ENCODE measurements around the gene CPPED1. TPM values are rescaled to one million over a fixed set of nuclear protein-coding genes. Genes with fewer than 3 reads are reported as not detected.

The CPPED1 gene
- total and polyA plus RNA-seq, 4 donors = 16.9 to 25.3 (median 19.8) TPM

DNA sequence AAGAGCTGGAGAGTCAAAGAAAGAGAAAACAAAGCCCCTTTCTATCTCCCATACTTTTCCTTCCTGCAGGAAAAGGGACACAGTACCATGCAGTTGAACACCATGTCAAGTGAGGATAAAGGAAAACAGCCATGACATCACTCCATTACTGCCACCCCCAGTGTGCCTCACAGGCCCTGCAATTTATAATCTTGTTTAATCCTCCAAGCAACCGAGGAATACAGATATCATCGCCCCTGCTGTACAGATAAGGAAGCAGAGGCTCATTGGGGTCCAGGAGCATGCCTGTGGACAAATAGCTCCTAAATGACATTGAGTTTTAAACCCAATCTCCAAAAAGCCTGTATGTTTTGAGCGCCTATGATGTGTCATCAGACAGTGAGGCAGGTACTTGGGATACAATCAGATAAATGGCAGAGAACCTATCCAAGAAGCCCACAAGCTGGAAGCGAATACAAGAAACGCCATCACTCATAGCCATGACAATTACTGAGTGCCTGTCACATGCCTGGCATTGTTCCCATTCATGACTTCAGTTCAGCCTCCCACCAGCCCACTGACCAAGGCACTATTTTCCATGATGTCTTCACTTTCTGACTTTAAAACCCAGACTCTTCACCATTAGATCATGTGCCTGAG lies 45.5 kb downstream of the CPPED1 start:
- no peaks in the 10 kb centered on the region for H3K27me3 ChIP-seq (ENCODE audit: control insufficient read depth in 1 of 2, insufficient read depth in 2 of 2, low read length in 1 of 2)
- no peak overlapping the region for H3K27ac ChIP-seq (ENCODE audit: low read depth in 1 of 2, low read length in 2 of 2)
- WGBS, 2 donors = 20 to 25% methylated on average over 5 of the region's 5 CpGs
- H3K36me3 ChIP-seq (ENCODE audit: control insufficient read depth in 1 of 2, insufficient read depth in 2 of 2, low read length in 1 of 2) = no peaks in the 10 kb centered on the region
- ATAC-seq (ENCODE audit: low FRiP score) = no peak
- H3K4me3 ChIP-seq (ENCODE audit: low read length in 2 of 2) = no peak overlapping the region
- no peaks in the 10 kb centered on the region for H3K9me3 ChIP-seq (ENCODE audit: control insufficient read depth, low read length)
- intact Hi-C loops (cut with DNase I) = no loop called here
- no peak for DNase-seq
- H3K4me1 ChIP-seq (ENCODE audit: control insufficient read depth in 1 of 2, insufficient read depth in 2 of 2, low read length in 2 of 2) = no peaks in the 10 kb centered on the region

- Histone ChIP-seq H3K4me1 (ENCODE audit: control insufficient read depth in 1 of 2, insufficient read depth in 2 of 2, low read length in 2 of 2) (no peaks in the 10 kb centered on the region), H3K9me3 (ENCODE audit: control insufficient read depth, low read length) (no peaks in the 10 kb centered on the region), H3K27me3 (ENCODE audit: control insufficient read depth in 1 of 2, insufficient read depth in 2 of 2, low read length in 1 of 2) (no peaks in the 10 kb centered on the region), H3K36me3 (ENCODE audit: control insufficient read depth in 1 of 2, insufficient read depth in 2 of 2, low read length in 1 of 2) (no peaks in the 10 kb centered on the region), H3K4me3 (ENCODE audit: low read length in 2 of 2) (no peak overlapping the region), H3K27ac (ENCODE audit: low read depth in 1 of 2, low read length in 2 of 2) (no peak overlapping the region)
- DNase-seq (no peak), ATAC-seq (ENCODE audit: low FRiP score) (no peak)
- WGBS, 2 donors = 77 to 85% methylated on average over 7 of the region's 7 CpGs
- intact Hi-C loops (cut with DNase I) = no loop called here
Observed at GRCh38 chr16:12757546-12757945, 46.1 kb downstream of the CPPED1 start.

DNA sequence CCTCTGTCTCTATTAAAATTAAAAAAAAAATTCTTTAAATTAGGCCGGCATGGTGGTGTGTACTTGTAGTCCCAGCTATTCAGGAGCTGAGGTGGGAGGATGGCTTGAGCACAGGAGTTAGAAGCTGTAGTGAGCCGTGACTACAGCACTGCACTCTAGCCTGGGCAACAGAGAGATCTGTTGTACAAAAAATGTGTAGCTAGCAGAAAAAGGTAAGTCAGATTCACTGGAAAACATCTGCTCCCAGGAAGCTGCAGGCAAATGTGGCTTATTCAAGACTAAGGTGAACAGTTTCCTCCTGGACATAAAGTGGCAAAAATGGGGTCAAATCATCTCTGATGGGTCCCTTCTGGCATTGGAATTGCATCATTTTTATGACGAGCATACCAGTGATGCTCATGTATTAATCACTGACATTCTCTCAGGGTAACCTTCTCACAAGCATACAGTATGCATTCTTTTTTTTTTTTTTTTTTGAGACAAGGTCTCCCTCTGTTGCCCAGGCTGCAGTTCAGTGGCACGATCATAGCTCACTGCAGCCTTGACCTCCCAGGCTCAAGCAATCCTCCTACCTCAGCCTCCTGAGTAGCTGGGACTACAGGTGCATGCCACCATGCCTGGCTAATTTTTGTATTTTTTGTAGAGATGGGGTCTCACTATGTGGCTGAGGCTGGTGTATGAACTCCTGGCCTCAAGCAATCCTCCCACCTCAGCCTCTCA lies 48.7 kb downstream of the CPPED1 start:
- DNase-seq (no peak), ATAC-seq (ENCODE audit: low FRiP score) (no peak)
- intact Hi-C loops (cut with DNase I) = no loop called here
- Histone ChIP-seq H3K36me3 (ENCODE audit: control insufficient read depth in 1 of 2, insufficient read depth in 2 of 2, low read length in 1 of 2) (no peaks in the 10 kb centered on the region), H3K27me3 (ENCODE audit: control insufficient read depth in 1 of 2, insufficient read depth in 2 of 2, low read length in 1 of 2) (no peaks in the 10 kb centered on the region), H3K4me3 (ENCODE audit: low read length in 2 of 2) (no peak overlapping the region), H3K9me3 (ENCODE audit: control insufficient read depth, low read length) (no peaks in the 10 kb centered on the region), H3K4me1 (ENCODE audit: control insufficient read depth in 1 of 2, insufficient read depth in 2 of 2, low read length in 2 of 2) (no peaks in the 10 kb centered on the region), H3K27ac (ENCODE audit: low read depth in 1 of 2, low read length in 2 of 2) (no peak overlapping the region)
- 93 to 95% methylated on average over 4 of the region's 4 CpGs for WGBS, 2 donors

DNA sequence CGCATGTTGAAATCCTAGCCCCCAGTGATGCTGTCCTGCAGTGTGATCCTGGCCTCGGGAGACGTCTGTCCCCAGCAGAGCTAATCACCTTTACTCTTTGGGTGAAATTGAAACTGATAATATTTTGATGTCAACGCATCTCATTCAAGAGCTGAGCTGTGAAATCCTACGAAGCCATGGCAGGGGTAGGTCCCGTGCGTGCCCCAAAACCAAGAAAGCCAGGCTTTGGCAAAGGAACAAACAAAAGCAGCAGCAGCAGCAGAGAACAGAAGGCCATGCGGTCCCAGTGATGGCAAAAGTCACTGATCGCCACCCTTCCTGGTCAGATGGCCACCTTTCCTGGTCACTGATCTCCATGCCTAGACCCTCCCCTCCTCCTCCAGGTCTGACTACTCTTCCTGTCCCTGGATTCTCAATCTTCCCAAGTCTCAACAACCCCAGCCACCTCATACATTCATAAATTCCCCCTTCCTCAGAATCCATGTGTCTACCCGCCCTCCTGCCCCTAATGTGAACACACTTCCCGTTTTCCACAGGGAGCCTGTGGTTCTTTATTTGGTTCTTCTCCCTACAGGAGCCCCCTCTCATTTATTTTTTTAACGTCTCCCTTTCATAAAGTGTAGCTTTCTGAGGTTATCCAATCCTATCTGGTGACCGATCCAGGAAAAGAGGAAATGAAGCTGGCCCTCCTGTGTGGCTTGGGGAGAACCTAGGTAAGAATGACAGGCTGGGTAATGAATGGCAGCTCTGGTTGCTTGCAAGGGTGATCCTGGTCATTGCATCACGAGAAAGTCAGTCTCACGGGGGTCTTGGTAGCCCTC lies 50.3 kb downstream of the CPPED1 start:
- Histone ChIP-seq H3K9me3 (ENCODE audit: control insufficient read depth, low read length) (no peaks in the 10 kb centered on the region), H3K4me3 (ENCODE audit: low read length in 2 of 2) (no peak overlapping the region), H3K27ac (ENCODE audit: low read depth in 1 of 2, low read length in 2 of 2) (no peak overlapping the region), H3K27me3 (ENCODE audit: control insufficient read depth in 1 of 2, insufficient read depth in 2 of 2, low read length in 1 of 2) (no peaks in the 10 kb centered on the region), H3K4me1 (ENCODE audit: control insufficient read depth in 1 of 2, insufficient read depth in 2 of 2, low read length in 2 of 2) (no peaks in the 10 kb centered on the region), H3K36me3 (ENCODE audit: control insufficient read depth in 1 of 2, insufficient read depth in 2 of 2, low read length in 1 of 2) (no peaks in the 10 kb centered on the region)
- intact Hi-C loops (cut with DNase I) = no loop called here
- 89 to 90% methylated on average over 15 of the region's 15 CpGs for WGBS, 2 donors
- no peak for DNase-seq
- ATAC-seq (ENCODE audit: low FRiP score) = no peak

- H3K36me3 ChIP-seq (ENCODE audit: control insufficient read depth in 1 of 2, insufficient read depth in 2 of 2, low read length in 1 of 2) = no peaks in the 10 kb centered on the region
- no peaks in the 10 kb centered on the region for H3K27me3 ChIP-seq (ENCODE audit: control insufficient read depth in 1 of 2, insufficient read depth in 2 of 2, low read length in 1 of 2)
- no peak overlapping the region for H3K4me3 ChIP-seq (ENCODE audit: low read length in 2 of 2)
- no peak for DNase-seq
- ATAC-seq (ENCODE audit: low FRiP score) = no peak
- intact Hi-C loops (cut with DNase I) = no loop called here
- WGBS, 2 donors = 88 to 92% methylated on average over 2 of the region's 2 CpGs
- H3K9me3 ChIP-seq (ENCODE audit: control insufficient read depth, low read length) = no peaks in the 10 kb centered on the region
- H3K4me1 ChIP-seq (ENCODE audit: control insufficient read depth in 1 of 2, insufficient read depth in 2 of 2, low read length in 2 of 2) = no peaks in the 10 kb centered on the region
- H3K27ac ChIP-seq (ENCODE audit: low read depth in 1 of 2, low read length in 2 of 2) = no peak overlapping the region
Observed at GRCh38 chr16:12752159-12752558, 51.5 kb downstream of the CPPED1 start.

DNA sequence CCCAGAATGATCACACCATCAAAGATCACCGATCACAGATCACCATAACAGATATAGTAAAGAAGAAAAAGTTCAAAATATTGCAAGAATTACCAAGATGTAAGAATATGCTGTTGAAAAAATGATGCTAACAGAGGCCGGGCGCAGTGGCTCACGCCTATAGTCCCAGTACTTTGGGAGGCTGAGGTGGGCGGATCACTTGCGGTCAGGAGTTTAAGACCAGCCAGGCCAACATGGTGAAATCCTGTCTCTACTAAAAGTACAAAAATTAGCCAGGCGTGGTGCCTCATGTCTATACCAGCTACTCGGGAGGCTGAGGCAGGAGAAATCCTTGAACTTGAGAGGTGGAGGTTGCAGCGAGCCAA lies 53.2 kb downstream of the CPPED1 start:
- H3K9me3 ChIP-seq (ENCODE audit: control insufficient read depth, low read length) = no peaks in the 10 kb centered on the region
- no peaks in the 10 kb centered on the region for H3K4me1 ChIP-seq (ENCODE audit: control insufficient read depth in 1 of 2, insufficient read depth in 2 of 2, low read length in 2 of 2)
- H3K36me3 ChIP-seq (ENCODE audit: control insufficient read depth in 1 of 2, insufficient read depth in 2 of 2, low read length in 1 of 2) = no peaks in the 10 kb centered on the region
- intact Hi-C loops (cut with DNase I) = no loop called here
- H3K4me3 ChIP-seq (ENCODE audit: low read length in 2 of 2) = no peak overlapping the region
- H3K27ac ChIP-seq (ENCODE audit: low read depth in 1 of 2, low read length in 2 of 2) = no peak overlapping the region
- no peaks in the 10 kb centered on the region for H3K27me3 ChIP-seq (ENCODE audit: control insufficient read depth in 1 of 2, insufficient read depth in 2 of 2, low read length in 1 of 2)
- WGBS, 2 donors = 96 to 98% methylated on average over 9 of the region's 9 CpGs
- ATAC-seq (ENCODE audit: low FRiP score) (no peak), DNase-seq (no peak)

DNA sequence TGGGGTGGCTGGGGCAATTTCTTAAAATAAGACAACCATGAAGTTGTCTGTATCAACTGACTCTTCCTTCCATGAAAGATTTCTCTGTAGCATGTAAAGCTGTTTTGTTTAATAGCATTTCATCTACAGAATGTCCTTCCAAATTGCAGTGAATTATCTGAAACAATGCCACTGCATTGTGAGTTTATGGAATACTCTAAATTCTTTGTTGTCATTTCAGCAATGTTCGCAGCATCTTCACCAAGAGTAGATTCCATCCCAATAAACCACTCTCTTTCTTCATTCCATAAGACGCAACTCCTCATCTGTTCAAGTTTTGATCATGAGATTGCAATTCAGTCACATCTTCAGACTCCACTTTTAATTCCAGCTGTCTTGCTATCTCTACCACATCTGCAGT lies 54.6 kb downstream of the CPPED1 start:
- ATAC-seq (ENCODE audit: low FRiP score) = no peak
- DNase-seq = no peak
- Histone ChIP-seq H3K4me1 (ENCODE audit: control insufficient read depth in 1 of 2, insufficient read depth in 2 of 2, low read length in 2 of 2) (no peaks in the 10 kb centered on the region), H3K27ac (ENCODE audit: low read depth in 1 of 2, low read length in 2 of 2) (no peak overlapping the region), H3K4me3 (ENCODE audit: low read length in 2 of 2) (no peak overlapping the region), H3K36me3 (ENCODE audit: control insufficient read depth in 1 of 2, insufficient read depth in 2 of 2, low read length in 1 of 2) (no peaks in the 10 kb centered on the region), H3K27me3 (ENCODE audit: control insufficient read depth in 1 of 2, insufficient read depth in 2 of 2, low read length in 1 of 2) (no peaks in the 10 kb centered on the region), H3K9me3 (ENCODE audit: control insufficient read depth, low read length) (no peaks in the 10 kb centered on the region)
- intact Hi-C loops (cut with DNase I) = no loop called here
- WGBS, 2 donors = 97 to 98% methylated on average over 2 of the region's 2 CpGs

- ATAC-seq (ENCODE audit: low FRiP score) (no peak), DNase-seq (no peak)
- intact Hi-C loops (cut with DNase I) = no loop called here
- no peak overlapping the region for H3K4me3 ChIP-seq (ENCODE audit: low read length in 2 of 2)
- no peaks in the 10 kb centered on the region for H3K36me3 ChIP-seq (ENCODE audit: control insufficient read depth in 1 of 2, insufficient read depth in 2 of 2, low read length in 1 of 2)
- no peaks in the 10 kb centered on the region for H3K4me1 ChIP-seq (ENCODE audit: control insufficient read depth in 1 of 2, insufficient read depth in 2 of 2, low read length in 2 of 2)
- 96 to 97% methylated on average over 7 of the region's 7 CpGs for WGBS, 2 donors
- H3K9me3 ChIP-seq (ENCODE audit: control insufficient read depth, low read length) = no peaks in the 10 kb centered on the region
- no peaks in the 10 kb centered on the region for H3K27me3 ChIP-seq (ENCODE audit: control insufficient read depth in 1 of 2, insufficient read depth in 2 of 2, low read length in 1 of 2)
- no peak overlapping the region for H3K27ac ChIP-seq (ENCODE audit: low read depth in 1 of 2, low read length in 2 of 2)
Observed at GRCh38 chr16:12747827-12748226, 55.9 kb downstream of the CPPED1 start.

Data from aorta (tissue), 5 donors.